HepG2 (cell line): ENCODE measurements around the gene VKORC1. TPM values are rescaled to one million over a fixed set of nuclear protein-coding genes. Genes with fewer than 3 reads are reported as not detected.

Source experiments
- CREM ChIP-seq, 2 experiments: sonication (generic) in 1 of 2; formaldehyde crosslinking in 1 of 2; IDR thresholded peaks; 2 replicates each; pipeline versions ENCODE4 v1.4.0 to v1.6.1; 2016 to 2020; ENCODE audit warnings: antibody characterized with exemption in 1 of 2, mild to moderate bottlenecking in 1 of 2, missing genetic modification reagents in 1 of 2
- HDAC1 ChIP-seq: sonication (generic); formaldehyde crosslinking; IDR thresholded peaks from 2 replicates; pipeline ENCODE4 v1.5.1; 2020; ENCODE audit warnings: mild to moderate bottlenecking, missing genetic modification reagents
- JARID2 ChIP-seq: sonication (generic); formaldehyde crosslinking; IDR thresholded peaks from 2 replicates; pipeline ENCODE4 v1.8.1; 2023; ENCODE audit warnings: missing genetic modification reagents, inconsistent platforms; ENCODE audit not compliant: insufficient replicate concordance
- KLF16 ChIP-seq, 2 experiments: sonication (generic) in 1 of 2; formaldehyde crosslinking in 1 of 2; IDR thresholded peaks; 2 replicates each; pipeline versions ENCODE4 v1.6.1 to v1.8.0; 2016 to 2023; ENCODE audit warnings: missing genetic modification reagents in 2 of 2, missing compliant biosample characterization in 1 of 2
- KMT2A ChIP-seq: sonication (generic); formaldehyde crosslinking; IDR thresholded peaks from 2 replicates; pipeline ENCODE4 v1.4.0; 2020; ENCODE audit warnings: missing genetic modification reagents
- MAFF ChIP-seq: IDR thresholded peaks from 2 replicates; pipeline ENCODE4 v1.6.1; 2011; ENCODE audit warnings: low read depth, low read length, improper control_type of control experiment
- MTA1 ChIP-seq: sonication (generic); formaldehyde crosslinking; IDR thresholded peaks from 2 replicates; pipeline ENCODE4 v1.4.0; 2020; ENCODE audit warnings: missing genetic modification reagents, mild to moderate bottlenecking, borderline replicate concordance
- TAF15 ChIP-seq: fragments of 200-400 bp; formaldehyde crosslinking; IDR thresholded peaks from one replicate; pipeline ENCODE4 v1.6.1; 2018; ENCODE audit warnings: mild to moderate bottlenecking, low read depth, low read length; ENCODE audit not compliant: poor library complexity, severe bottlenecking
- ZNF205 ChIP-seq: IDR thresholded peaks from 2 replicates; pipeline ENCODE4 v1.6.1; 2018; ENCODE audit warnings: missing biosample characterization, missing genetic modification reagents
- ZNF251 ChIP-seq: sonication (generic); formaldehyde crosslinking; IDR thresholded peaks from 2 replicates; pipeline ENCODE4 v1.9.0; 2021; ENCODE audit warnings: mild to moderate bottlenecking, missing genetic modification reagents
- ZNF337 ChIP-seq: sonication (generic); formaldehyde crosslinking; IDR thresholded peaks from 2 replicates; pipeline ENCODE4 v1.5.1; 2020; ENCODE audit warnings: missing genetic modification reagents, low read depth, mild to moderate bottlenecking, borderline replicate concordance
- ZNF33B ChIP-seq: sonication (generic); formaldehyde crosslinking; IDR thresholded peaks from 2 replicates; pipeline ENCODE4 v1.5.1; 2020; ENCODE audit warnings: mild to moderate bottlenecking, missing genetic modification reagents
- ZNF546 ChIP-seq: sonication (generic); formaldehyde crosslinking; conservative IDR thresholded peaks from 2 replicates; pipeline ENCODE4 v1.8.1; 2023; ENCODE audit warnings: mild to moderate bottlenecking, missing genetic modification reagents
- ZNF598 ChIP-seq: sonication (generic); formaldehyde crosslinking; IDR thresholded peaks from 2 replicates; pipeline ENCODE4 v1.5.1; 2020; ENCODE audit warnings: mild to moderate bottlenecking, missing genetic modification reagents, borderline replicate concordance
- ZNF607 ChIP-seq: sonication (generic); formaldehyde crosslinking; IDR thresholded peaks from 2 replicates; pipeline ENCODE4 v1.5.1; 2020; ENCODE audit warnings: missing genetic modification reagents, mild to moderate bottlenecking, borderline replicate concordance
- ZNF891 ChIP-seq: sonication (generic); formaldehyde crosslinking; IDR thresholded peaks from 2 replicates; pipeline ENCODE4 v1.5.0; 2020; ENCODE audit warnings: mild to moderate bottlenecking, missing genetic modification reagents
- polyA plus RNA-seq, 8 experiments: library from polyadenylated mRNA; depleted of rRNA in 3 of 8; stranded (reverse) in 7 of 8; unstranded in 1 of 8; fragments of >200 nt; fragmentation: Illumina TruSeq in 4 of 8; extraction: Trizol in 4 of 8; gene quantifications; 2 replicates each; pipeline versions ENCODE4 v1.2.1 to v1.2.3, GENCODE V29; 2011 to 2016; ENCODE audit warnings: low read depth in 4 of 8, missing spikeins in 1 of 8, mixed read lengths in 1 of 8; ENCODE audit not compliant: insufficient read depth in 1 of 8
- total RNA-seq, 5 experiments: library from RNA; depleted of rRNA; stranded (reverse); fragments of >200 nt; fragmentation: Illumina TruSeq; extraction: Trizol; gene quantifications; 2 replicates each; pipeline ENCODE4 v1.2.3, GENCODE V29; 2016; ENCODE audit warnings: low read depth in 1 of 5
- TF ChIP-seq, protein P1 (sequence below): sonication (generic); formaldehyde crosslinking; IDR thresholded peaks from 2 replicates; pipeline ENCODE4 v1.4.0; 2020; ENCODE audit warnings: mild to moderate bottlenecking, missing genetic modification reagents
- TF ChIP-seq, protein P2 (sequence below): sonication (generic); formaldehyde crosslinking; IDR thresholded peaks from 2 replicates; pipeline ENCODE4 v1.8.0; 2023; ENCODE audit warnings: mild to moderate bottlenecking, missing genetic modification reagents
- TF ChIP-seq, protein P3 (sequence below): sonication (generic); formaldehyde crosslinking; IDR thresholded peaks from 2 replicates; pipeline ENCODE4 v1.4.0; 2020; ENCODE audit warnings: missing genetic modification reagents
- TF ChIP-seq, protein P4 (sequence below): sonication (generic); formaldehyde crosslinking; IDR thresholded peaks from 2 replicates; pipeline ENCODE4 v1.5.0; 2020; ENCODE audit warnings: mild to moderate bottlenecking, missing genetic modification reagents
- TF ChIP-seq, protein P5 (sequence below): sonication (generic); formaldehyde crosslinking; IDR thresholded peaks from 2 replicates; pipeline ENCODE4 v1.5.0; 2020; ENCODE audit warnings: missing genetic modification reagents, mild to moderate bottlenecking, borderline replicate concordance
- TF ChIP-seq, protein P6 (sequence below): conservative IDR thresholded peaks from 2 replicates; pipeline ENCODE4 v1.6.1; 2018; ENCODE audit warnings: missing genetic modification reagents

The VKORC1 gene
- total and polyA plus RNA-seq, 2 of the 13 experiments (the other 11 are each of a cell fraction or from before 2014, with no cell fraction given) = 141 to 615 TPM

DNA sequence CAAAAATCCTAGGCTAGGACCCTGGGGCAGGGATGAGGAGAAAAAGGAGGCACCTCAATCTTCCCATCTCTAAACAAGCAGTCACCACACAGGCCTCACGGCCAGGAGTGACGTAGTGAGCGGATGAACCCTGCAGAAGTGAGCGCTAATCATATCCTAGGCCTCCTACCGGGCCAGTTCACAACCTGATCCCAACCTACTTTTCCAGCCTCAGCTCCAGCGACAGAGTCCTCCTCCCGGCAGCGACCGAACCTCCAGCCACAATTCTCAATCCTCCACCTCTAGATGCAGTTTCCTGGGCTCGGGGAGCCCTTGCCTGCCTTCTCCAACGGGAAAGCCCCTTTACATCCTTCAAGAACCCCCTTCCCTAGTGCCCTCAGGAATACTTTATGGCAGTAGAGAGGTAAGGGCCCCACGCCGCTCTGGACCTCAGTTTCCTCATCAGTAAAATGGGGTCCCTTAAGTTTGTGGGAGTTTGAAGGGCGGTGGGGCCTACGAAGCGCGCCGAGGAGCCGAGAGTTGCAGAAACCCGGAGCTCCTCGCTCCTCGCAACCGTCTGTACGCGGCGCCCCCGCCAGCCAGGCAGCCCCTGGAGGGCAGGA, 22.0 kb downstream of the VKORC1 start (continued):
- TF ChIP-seq CREM (IDR thresholded peaks at IDR 0.05) (peak; percentile 46; the same call in 1 of the 2 replicates), CREM (CRISPR knock-in tag; IDR thresholded peaks at IDR 0.05) (no peak), MTA1 (no peak), TAF15 (no peak), ZNF205 (peak; percentile 100), ZNF33B (peak; percentile 17; the same call in 1 of the 2 replicates), MAFF (no peak), KLF16 (CRISPR knock-in tag; IDR thresholded peaks at IDR 0.05) (no peak), ZNF546 (CRISPR knock-in tag) (0 out of 2 replicates have a peak, but pooled peaks have one; percentile 45), ZNF337 (CRISPR knock-in tag) (no peak), HDAC1 (peak; percentile 50), ZNF251 (CRISPR knock-in tag) (no peak), ZNF891 (CRISPR knock-in tag) (peak; percentile 86; the same call in 1 of the 2 replicates), KMT2A (0 out of 2 replicates have a peak, but pooled peaks have one; percentile 8), ZNF598 (CRISPR knock-in tag) (0 out of 2 replicates have a peak, but pooled peaks have one; percentile 4), ZNF607 (CRISPR knock-in tag) (0 out of 2 replicates have a peak, but pooled peaks have one; percentile 50), JARID2 (no peak)
- TF ChIP-seq, protein P1, sequence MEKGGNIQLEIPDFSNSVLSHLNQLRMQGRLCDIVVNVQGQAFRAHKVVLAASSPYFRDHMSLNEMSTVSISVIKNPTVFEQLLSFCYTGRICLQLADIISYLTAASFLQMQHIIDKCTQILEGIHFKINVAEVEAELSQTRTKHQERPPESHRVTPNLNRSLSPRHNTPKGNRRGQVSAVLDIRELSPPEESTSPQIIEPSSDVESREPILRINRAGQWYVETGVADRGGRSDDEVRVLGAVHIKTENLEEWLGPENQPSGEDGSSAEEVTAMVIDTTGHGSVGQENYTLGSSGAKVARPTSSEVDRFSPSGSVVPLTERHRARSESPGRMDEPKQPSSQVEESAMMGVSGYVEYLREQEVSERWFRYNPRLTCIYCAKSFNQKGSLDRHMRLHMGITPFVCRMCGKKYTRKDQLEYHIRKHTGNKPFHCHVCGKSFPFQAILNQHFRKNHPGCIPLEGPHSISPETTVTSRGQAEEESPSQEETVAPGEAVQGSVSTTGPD (CRISPR knock-in tag) = no peak
- TF ChIP-seq, protein P2, sequence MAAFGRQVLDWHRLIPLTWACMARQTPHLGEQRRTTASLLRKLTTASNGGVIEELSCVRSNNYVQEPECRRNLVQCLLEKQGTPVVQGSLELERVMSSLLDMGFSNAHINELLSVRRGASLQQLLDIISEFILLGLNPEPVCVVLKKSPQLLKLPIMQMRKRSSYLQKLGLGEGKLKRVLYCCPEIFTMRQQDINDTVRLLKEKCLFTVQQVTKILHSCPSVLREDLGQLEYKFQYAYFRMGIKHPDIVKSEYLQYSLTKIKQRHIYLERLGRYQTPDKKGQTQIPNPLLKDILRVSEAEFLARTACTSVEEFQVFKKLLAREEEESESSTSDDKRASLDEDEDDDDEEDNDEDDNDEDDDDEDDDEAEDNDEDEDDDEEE = peak; percentile 36; the same call in 1 of the 2 replicates
- TF ChIP-seq, protein P3, sequence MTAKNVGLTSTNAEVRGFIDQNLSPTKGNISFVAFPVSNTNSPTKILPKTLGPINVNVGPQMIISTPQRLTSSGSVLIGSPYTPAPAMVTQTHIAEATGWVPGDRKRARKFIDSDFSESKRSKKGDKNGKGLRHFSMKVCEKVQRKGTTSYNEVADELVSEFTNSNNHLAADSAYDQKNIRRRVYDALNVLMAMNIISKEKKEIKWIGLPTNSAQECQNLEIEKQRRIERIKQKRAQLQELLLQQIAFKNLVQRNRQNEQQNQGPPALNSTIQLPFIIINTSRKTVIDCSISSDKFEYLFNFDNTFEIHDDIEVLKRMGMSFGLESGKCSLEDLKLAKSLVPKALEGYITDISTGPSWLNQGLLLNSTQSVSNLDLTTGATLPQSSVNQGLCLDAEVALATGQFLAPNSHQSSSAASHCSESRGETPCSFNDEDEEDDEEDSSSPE (CRISPR knock-in tag) = no peak
- TF ChIP-seq, protein P4, sequence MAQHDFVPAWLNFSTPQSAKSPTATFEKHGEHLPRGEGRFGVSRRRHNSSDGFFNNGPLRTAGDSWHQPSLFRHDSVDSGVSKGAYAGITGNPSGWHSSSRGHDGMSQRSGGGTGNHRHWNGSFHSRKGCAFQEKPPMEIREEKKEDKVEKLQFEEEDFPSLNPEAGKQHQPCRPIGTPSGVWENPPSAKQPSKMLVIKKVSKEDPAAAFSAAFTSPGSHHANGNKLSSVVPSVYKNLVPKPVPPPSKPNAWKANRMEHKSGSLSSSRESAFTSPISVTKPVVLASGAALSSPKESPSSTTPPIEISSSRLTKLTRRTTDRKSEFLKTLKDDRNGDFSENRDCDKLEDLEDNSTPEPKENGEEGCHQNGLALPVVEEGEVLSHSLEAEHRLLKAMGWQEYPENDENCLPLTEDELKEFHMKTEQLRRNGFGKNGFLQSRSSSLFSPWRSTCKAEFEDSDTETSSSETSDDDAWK (CRISPR knock-in tag) = no peak
- TF ChIP-seq, protein P5, sequence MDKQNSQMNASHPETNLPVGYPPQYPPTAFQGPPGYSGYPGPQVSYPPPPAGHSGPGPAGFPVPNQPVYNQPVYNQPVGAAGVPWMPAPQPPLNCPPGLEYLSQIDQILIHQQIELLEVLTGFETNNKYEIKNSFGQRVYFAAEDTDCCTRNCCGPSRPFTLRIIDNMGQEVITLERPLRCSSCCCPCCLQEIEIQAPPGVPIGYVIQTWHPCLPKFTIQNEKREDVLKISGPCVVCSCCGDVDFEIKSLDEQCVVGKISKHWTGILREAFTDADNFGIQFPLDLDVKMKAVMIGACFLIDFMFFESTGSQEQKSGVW (CRISPR knock-in tag) = 0 out of 2 replicates have a peak, but pooled peaks have one; percentile 58
- TF ChIP-seq, protein P6, sequence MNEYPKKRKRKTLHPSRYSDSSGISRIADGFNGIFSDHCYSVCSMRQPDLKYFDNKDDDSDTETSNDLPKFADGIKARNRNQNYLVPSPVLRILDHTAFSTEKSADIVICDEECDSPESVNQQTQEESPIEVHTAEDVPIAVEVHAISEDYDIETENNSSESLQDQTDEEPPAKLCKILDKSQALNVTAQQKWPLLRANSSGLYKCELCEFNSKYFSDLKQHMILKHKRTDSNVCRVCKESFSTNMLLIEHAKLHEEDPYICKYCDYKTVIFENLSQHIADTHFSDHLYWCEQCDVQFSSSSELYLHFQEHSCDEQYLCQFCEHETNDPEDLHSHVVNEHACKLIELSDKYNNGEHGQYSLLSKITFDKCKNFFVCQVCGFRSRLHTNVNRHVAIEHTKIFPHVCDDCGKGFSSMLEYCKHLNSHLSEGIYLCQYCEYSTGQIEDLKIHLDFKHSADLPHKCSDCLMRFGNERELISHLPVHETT (CRISPR knock-in tag) = no peak
